H1 (cell line): Measurements from ENCODE around the gene PCDHB15.
"Not testable (repeated sequence)": the region's sequence is repeated elsewhere in the genome, so short reads cannot be mapped to it uniquely, and the experiment has no call there.

ENCODE experiments used
- EGR1 ChIP-seq: IDR thresholded peaks from 2 replicates; pipeline ENCODE4 v1.6.1; 2011; ENCODE audit warnings: low read depth, low read length, borderline replicate concordance
- EZH2 ChIP-seq: fragments of 200-600 bp; sonication (generic); IDR thresholded peaks from 2 replicates; pipeline ENCODE4 v1.7.1; 2012; ENCODE audit warnings: low read depth, mild to moderate bottlenecking, moderate library complexity, low read length, inconsistent platforms; ENCODE audit not compliant: severe bottlenecking
- FOSL1 ChIP-seq: IDR thresholded peaks from 2 replicates; pipeline ENCODE4 v1.6.1; 2011; ENCODE audit warnings: mild to moderate bottlenecking, low read depth, low read length, moderate library complexity; ENCODE audit not compliant: insufficient read depth
- GTF2F1 ChIP-seq: IDR thresholded peaks from 2 replicates; pipeline ENCODE4 v1.6.1; 2012; ENCODE audit warnings: low read depth, low read length, improper control_type of control experiment, borderline replicate concordance
- HDAC6 ChIP-seq: IDR thresholded peaks from one replicate; pipeline ENCODE4 v1.7.1; 2012; ENCODE audit warnings: low read depth, mild to moderate bottlenecking, inconsistent platforms, low read length, moderate library complexity
- POLR2AphosphoS5 ChIP-seq: IDR thresholded peaks from 2 replicates; pipeline ENCODE4 v1.6.1; 2011; ENCODE audit warnings: low read depth, low read length
- SP1 ChIP-seq: IDR thresholded peaks from 2 replicates; pipeline ENCODE4 v1.6.1; 2011; ENCODE audit warnings: low read depth, low read length
- YY1 ChIP-seq: IDR thresholded peaks from 2 replicates; pipeline ENCODE4 v1.6.1; 2011; ENCODE audit warnings: low read depth, mild to moderate bottlenecking, low read length
- TF ChIP-seq, protein P1 (sequence below): IDR thresholded peaks from 2 replicates; pipeline ENCODE4 v1.6.1; 2011; ENCODE audit warnings: low read depth, mild to moderate bottlenecking, low read length; ENCODE audit not compliant: insufficient read depth
- TF ChIP-seq, protein P2 (sequence below), 3 experiments: IDR thresholded peaks; 1 replicate in 2 of 3; 2 replicates in 1 of 3; pipeline versions ENCODE4 v1.5.1 to v1.6.1; 2011; ENCODE audit warnings: low read length in 3 of 3, mild to moderate bottlenecking in 3 of 3, inconsistent platforms in 2 of 3, low read depth in 1 of 3, moderate library complexity in 1 of 3; ENCODE audit not compliant: insufficient read depth in 1 of 3; ENCODE audit errors: control extremely low read depth in 1 of 3

DNA sequence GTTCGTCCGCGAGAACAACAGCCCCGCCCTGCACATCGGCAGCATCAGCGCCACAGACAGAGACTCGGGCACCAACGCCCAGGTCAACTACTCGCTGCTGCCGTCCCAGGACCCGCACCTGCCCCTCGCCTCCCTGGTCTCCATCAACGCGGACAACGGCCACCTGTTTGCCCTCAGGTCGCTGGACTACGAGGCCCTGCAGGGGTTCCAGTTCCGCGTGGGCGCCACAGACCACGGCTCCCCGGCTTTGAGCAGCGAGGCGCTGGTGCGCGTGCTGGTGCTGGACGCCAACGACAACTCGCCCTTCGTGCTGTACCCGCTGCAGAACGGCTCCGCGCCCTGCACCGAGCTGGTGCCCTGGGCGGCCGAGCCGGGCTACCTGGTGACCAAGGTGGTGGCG lies 34.9 kb upstream of the PCDHB15 start:
- not testable (repeated sequence) for TF ChIP-seq EGR1, FOSL1, HDAC6, GTF2F1, POLR2AphosphoS5, EZH2, YY1, SP1
- TF ChIP-seq, protein P1, sequence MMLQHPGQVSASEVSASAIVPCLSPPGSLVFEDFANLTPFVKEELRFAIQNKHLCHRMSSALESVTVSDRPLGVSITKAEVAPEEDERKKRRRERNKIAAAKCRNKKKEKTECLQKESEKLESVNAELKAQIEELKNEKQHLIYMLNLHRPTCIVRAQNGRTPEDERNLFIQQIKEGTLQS: not testable (repeated sequence)
- TF ChIP-seq, protein P2, sequence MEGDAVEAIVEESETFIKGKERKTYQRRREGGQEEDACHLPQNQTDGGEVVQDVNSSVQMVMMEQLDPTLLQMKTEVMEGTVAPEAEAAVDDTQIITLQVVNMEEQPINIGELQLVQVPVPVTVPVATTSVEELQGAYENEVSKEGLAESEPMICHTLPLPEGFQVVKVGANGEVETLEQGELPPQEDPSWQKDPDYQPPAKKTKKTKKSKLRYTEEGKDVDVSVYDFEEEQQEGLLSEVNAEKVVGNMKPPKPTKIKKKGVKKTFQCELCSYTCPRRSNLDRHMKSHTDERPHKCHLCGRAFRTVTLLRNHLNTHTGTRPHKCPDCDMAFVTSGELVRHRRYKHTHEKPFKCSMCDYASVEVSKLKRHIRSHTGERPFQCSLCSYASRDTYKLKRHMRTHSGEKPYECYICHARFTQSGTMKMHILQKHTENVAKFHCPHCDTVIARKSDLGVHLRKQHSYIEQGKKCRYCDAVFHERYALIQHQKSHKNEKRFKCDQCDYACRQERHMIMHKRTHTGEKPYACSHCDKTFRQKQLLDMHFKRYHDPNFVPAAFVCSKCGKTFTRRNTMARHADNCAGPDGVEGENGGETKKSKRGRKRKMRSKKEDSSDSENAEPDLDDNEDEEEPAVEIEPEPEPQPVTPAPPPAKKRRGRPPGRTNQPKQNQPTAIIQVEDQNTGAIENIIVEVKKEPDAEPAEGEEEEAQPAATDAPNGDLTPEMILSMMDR (IDR thresholded peaks at IDR 0.05; ENCODE audit: control extremely low read depth in 1 of 3, insufficient read depth in 1 of 3, low read depth in 1 of 3, low read length in 3 of 3): not testable (repeated sequence)
